ENCODE results near the gene FLRT3.

GRCh38 chr20:14344746-14345145 lies 7.3 kb upstream of the FLRT3 start:
- TF ChIP-seq, protein P1, sequence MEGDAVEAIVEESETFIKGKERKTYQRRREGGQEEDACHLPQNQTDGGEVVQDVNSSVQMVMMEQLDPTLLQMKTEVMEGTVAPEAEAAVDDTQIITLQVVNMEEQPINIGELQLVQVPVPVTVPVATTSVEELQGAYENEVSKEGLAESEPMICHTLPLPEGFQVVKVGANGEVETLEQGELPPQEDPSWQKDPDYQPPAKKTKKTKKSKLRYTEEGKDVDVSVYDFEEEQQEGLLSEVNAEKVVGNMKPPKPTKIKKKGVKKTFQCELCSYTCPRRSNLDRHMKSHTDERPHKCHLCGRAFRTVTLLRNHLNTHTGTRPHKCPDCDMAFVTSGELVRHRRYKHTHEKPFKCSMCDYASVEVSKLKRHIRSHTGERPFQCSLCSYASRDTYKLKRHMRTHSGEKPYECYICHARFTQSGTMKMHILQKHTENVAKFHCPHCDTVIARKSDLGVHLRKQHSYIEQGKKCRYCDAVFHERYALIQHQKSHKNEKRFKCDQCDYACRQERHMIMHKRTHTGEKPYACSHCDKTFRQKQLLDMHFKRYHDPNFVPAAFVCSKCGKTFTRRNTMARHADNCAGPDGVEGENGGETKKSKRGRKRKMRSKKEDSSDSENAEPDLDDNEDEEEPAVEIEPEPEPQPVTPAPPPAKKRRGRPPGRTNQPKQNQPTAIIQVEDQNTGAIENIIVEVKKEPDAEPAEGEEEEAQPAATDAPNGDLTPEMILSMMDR (IDR thresholded peaks at IDR 0.05 in 8 of 11, conservative IDR thresholded peaks at IDR 0.05 in 3 of 11): no peak
- TF ChIP-seq POLR2AphosphoS5 (IDR thresholded peaks at IDR 0.05) (no peak), POLR2A (IDR thresholded peaks at IDR 0.05) (no peak)

Measured in spleen (tissue), 7 donors.